GM18873 (cell line): ENCODE results near the gene TTC21A.

Experiments
- ATAC-seq: cut with Tn5 transposase; IDR thresholded peaks from one replicate; pipeline ENCODE4 v1.9.1; 2021; ENCODE audit warnings: mild to moderate bottlenecking, moderate library complexity, moderate number of reproducible peaks; ENCODE audit not compliant: unreplicated experiment, low FRiP score

Gene TTC21A

DNA sequence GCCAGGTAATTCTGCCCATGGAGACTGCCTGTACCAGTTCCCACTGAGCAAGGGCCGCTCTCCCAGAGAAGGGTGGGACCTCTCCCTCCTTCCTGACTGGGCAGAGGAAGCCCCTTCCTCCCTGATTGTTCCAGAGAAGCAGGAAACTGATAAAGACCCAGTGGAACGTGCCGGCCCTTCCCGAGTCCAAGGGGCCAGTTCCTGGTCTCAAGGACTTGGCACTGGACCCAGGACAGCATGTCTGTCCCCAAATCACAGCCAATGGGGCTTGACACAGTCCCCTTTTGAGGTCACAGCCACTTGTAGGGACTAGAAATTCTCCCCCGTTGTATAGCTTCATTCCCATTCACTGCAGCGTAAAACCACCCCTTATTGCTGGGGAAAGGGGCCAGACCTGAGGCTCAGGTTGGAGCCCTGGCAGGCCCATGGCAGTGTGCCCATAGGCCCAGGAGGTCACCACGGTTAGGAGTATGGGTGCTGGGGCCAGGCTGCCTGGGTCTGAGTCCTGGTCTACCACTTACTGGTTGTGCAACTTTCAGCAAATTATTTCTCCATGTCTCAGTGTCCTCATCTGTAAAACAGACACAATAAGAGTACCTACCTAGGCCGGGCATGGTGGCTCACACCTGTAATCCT lies 27.8 kb downstream of the TTC21A start:
- no peak for ATAC-seq

GRCh38 chr3:39136533-39137434 lies 29.3 kb downstream of the TTC21A start:
- no peak for ATAC-seq

DNA sequence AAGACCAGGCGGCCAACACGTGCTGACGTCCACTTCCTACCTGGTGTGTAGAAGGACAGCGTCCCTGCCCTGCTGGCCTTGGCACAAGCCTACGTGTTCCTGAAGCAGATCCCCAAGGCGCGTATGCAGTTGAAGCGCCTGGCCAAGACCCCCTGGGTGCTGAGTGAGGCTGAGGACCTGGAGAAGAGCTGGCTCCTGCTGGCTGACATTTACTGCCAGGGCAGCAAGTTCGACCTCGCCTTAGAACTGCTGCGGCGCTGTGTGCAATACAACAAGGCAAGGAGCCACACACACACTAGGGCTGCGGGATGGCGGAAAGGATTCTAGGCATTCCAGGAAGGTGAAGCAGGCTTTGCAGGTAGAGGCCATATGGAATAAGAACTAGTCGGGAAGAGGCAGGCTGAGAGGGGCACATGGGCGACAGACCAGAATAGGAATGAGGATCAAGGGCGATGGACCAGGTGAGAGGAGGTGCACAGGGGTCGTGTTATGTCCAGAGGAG lies 30.0 kb downstream of the TTC21A start:
- no peak for ATAC-seq

DNA sequence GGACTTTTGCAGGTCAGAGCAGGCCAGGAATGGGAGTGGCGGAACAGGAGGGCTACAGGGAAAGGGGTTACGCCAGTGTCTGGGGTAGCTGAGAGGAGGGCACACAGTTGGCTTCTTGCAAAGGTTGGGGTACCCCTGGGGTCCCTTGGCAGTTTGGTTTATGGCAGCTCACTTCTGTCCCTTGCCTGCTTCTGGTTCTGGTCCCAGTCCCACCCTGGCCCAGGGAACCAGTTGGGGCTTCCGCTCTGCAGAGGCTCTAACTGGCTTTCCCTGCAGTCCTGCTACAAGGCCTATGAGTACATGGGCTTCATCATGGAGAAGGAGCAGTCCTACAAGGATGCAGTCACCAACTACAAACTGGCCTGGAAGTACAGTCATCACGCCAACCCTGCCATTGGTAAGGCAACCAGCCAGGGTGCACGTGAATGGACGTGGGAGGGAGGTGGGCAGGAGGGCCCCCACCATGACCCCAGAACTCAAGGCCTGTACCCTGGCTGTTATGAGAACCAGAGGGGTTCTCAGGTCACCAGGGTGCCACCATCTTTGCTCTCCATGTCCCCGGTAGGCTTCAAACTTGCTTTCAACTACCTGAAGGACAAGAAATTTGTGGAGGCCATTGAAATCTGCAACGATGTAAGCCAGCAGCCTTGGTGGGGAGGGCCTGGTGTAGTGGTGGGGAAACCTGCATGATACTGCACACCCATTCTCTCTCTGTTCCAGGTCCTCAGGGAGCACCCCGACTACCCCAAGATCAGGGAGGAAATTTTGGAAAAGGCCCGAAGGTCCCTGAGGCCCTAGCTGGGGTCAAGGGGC lies 30.7 kb downstream of the TTC21A start:
- ATAC-seq: no peak

GRCh38 chr3:39138804-39139415 lies 31.4 kb downstream of the TTC21A start:
- no peak for ATAC-seq

DNA sequence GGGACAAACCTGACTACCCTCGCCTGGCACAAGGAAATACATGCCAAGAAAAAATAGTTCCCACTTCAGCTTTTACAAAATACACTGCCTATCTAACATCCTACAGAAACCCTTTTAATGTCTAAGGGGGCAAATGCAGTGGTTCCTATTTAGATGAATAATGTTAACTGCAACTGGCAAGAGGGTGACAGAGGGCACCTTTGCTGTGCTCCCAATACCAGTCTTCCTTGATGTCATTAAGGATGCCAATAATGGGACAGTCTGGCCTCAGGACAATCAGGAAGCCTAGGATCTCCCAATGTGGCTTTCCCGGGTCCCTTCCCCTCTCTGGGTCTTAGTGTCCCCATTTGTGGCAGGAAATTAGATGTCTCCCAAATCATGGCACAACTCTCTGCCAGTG lies 32.0 kb downstream of the TTC21A start:
- no peak for ATAC-seq

GRCh38 chr3:39140341-39140971 lies 33.0 kb downstream of the TTC21A start:
- no peak for ATAC-seq

DNA sequence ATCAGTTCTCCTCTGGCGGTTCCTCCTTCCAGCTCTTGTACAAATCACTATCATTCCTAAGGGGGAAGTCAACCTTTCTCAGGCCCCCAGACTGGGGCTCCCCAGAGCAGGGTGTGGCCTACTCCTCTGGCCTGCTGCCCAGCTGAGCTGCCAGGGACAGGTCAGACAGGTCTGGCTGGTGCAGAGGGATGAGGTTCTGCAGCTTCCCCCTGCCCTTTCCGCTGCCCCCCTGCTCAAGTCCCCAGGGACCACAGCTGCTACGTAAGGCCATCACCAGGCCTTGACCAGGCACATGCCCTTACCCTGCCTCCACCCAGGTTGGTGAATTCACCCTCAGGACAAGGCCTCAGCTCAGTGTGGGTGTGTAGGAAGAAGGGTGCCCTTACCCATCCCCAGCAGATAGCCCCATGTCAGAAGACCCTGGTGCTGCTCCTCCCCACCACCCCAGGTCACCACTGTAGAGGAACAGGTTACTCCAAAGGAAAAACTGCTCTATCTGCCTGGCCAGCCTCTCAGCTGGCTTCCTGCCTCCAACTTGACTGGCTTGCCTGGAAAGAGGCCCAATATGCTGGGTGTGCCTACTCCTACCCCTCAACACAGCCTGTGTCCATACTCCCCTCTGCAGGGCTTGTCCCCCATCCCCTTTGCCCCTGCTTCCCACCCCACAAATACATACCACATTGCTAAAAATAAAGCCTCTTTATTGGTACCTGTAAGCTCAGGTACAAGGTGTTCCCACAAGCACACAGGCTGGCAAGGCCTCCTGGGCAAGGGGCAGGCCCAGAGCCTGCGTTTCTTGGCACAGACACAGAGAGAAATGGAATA lies 33.9 kb downstream of the TTC21A start:
- ATAC-seq: no peak

- no peak for ATAC-seq
Observed at GRCh38 chr3:39142067-39142466, 34.6 kb downstream of the TTC21A start.

DNA sequence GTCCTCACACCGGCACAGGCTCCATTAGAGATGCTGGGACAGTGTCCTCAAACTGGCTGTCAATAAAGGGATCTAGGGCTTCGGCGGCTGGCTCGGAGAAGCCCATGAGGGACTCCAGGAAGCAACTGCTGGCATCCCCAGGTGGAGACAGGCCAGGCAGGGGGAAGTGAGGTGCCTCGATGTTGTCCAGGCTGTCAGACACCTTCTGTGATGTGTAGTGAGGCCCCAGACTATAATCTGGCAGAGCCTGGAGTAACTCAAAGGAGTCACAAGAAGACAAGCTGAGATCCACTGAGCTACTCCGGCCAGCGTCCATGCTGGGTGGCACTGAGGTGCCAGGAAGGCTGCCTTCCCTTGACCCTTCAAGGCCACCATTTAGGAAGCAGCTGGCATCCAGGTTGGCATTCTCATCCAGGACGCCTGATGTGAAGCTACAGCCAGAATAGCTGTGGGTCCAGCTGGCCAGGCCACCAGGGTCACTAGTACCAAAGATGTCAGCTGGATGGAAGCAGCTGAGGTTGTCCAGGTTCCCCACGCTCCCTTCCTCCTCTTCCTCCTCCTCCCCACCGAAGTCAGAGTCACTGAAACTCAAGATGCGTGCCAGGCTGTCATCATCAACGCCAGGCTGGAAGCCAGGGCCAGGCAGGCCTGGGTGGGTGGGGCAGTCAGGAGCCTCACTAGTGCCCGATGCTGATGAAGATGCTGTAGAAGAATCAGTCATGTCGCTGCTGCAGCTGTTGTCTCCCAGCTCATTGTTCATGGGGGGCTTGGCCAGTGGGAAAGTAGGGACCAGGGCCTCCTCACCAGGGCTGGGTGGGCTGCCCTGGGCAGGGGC lies 35.8 kb downstream of the TTC21A start:
- no peak for ATAC-seq

DNA sequence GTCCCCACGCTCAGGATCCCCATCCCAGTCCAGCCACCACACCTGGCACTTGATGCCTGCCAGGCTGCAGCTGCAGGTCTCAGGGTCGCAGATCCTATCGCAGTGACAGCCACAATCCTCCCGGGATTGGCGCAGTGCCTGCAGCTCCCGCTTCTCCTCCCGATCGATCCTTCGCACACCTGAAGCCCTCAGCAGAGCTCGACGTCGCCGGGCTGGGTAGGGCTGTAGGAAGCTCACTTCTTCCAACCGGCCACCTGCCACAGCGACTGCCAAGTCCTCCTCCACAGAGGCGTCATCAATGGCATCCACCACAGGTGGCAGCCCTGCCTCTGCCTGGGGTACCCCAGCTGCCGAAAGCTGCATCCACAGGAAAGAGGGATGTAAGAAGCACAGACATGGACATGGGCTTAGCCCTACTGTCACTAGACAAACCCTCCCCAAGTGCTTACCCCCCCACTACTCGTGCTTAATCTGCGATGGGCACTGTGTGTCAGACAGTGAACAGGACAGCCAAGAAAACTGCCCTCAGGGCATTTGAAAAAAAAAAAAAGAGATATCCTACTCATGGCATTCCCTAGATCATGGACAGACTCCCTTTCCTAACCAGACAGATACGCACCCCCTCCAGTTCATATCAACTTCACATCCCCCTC lies 36.7 kb downstream of the TTC21A start:
- ATAC-seq: no peak

- no peak for ATAC-seq
Observed at GRCh38 chr3:39144748-39145380, 37.4 kb downstream of the TTC21A start.

DNA sequence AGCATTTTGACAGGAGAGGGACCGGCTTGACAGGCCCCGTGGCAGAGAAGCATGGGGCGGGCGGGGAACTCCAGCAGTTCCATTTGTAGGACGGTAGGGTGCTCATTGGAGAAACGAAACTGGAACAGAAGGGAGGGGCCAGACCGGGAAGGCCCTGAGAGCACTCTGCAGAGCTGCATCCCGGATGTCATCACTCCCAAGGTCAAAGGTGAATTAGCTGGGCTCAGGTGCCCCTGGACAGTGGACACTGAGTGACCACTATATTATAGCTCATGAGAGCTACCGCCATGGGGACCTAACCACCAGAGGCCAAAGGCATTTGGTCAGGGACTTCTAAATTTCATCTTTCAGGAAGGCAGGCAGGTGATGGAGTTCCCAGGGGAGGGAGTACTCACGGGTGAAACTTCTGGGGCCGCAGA lies 38.6 kb downstream of the TTC21A start:
- ATAC-seq: no peak

DNA sequence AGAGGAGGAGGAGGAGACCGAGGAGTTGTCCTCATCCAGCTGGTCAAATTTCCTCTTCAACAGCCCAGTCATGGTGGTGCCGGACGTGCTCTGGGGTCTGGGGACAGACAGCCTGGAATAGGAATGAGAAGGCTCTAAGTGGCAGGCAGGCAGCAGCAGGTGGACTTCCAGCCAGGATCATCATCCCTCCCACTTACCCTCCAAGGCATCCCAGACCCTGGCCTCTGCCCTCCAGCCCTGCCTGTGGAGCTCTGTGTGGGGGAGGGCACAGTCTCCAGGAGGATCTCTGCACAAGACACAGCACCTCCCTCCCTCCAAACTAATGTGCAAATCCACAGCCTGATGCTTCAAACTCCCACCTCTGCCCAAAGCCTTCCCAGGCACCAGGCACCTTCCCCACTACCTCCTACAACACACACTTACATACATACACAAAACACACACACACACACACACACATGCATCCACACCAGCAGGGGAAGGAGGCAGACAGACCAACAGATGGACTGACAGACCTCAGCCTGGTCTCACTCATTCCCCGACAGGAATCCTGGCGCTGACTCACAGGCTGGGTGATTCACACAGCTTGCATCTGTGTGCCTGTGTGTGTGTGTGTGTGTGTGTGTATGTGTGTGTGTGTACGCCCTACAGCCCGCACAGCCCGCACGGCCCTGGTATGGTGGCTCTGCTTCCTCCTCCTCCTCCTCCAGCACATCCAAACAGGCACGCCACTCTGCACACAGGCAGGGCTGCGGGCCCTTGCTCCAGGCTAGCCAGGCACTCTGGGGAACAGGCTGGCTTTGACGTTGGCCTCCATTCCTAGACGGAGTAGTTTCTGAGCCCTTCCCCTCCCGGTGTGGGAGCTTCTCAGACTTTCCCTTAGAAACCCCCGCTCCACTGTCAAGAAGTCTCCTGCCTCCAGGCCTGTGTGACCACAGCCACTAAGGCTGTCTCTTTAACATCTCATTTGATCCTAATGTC lies 39.4 kb downstream of the TTC21A start:
- ATAC-seq: no peak

DNA sequence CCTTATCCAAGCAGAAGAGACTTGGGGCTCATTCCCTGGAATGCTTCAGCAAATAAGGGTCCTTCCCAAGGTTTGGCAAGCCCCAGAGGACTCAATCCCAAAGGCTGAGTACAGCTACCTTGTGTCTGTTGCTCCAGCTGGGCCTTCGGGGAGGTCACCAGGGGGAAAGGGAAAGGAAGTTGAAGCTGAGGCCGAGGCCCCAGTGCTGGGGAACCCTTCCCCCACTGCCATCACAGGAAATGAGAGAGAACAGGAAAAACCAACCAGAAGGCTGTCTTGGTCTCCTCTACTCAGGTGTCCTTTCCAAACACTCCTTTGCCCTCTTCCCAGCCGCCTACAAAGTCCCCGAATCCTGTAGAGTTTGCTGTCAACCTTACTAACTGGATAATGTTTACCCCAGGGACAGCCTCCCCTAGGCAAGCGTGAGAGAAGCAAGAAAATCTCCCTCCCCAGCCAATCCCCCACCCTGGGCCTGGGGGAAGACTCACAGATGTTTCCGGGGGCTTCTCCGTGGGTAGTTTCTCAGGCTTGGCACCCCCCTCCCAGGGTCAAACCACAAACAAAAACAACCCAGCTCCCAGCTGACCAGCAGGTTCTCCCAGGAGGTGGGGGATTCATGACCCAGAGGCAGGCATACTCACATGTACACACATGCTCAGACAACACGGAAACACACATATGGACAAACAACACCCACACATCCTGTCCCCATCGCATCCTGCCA lies 40.4 kb downstream of the TTC21A start:
- peak; percentile 28 for ATAC-seq
